EL (cell line): ENCODE results near the gene CSNK2A3.

Source experiments
- DNase-seq: peaks from one replicate; pipeline ENCODE4 v3.0.0-alpha.2; 2016

CSNK2A3 gene

GRCh38 chr11:11332141-11332710 lies 20.8 kb downstream of the CSNK2A3 start:
- no peak for DNase-seq

GRCh38 chr11:11329062-11329806 lies 23.8 kb downstream of the CSNK2A3 start:
- no peak for DNase-seq

DNA sequence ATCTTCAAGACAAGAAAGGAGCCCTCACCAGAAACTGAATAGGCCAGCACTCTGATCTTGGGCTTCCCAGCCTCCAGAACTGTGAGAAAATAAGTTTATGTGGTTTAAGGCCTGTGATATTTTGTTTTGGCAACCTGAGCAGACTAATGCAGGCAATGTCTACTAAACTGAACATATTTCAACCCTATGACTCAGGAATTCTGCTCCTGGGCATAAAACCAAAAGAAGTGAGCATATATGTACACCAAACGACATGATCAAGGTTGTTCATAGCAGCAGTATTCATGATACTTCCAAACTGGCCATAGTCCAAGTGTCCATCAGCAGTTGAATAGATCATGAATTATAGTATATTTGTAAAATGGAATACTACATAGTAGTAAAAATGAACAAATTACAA lies 29.0 kb downstream of the CSNK2A3 start:
- DNase-seq, result no peak

- DNase-seq, result no peak
Observed at GRCh38 chr11:11322101-11322500, 30.9 kb downstream of the CSNK2A3 start.

GRCh38 chr11:11320825-11321224 lies 32.2 kb downstream of the CSNK2A3 start:
- DNase-seq, result no peak

- no peak for DNase-seq
Observed at GRCh38 chr11:11318961-11319360, 34.1 kb downstream of the CSNK2A3 start.

DNA sequence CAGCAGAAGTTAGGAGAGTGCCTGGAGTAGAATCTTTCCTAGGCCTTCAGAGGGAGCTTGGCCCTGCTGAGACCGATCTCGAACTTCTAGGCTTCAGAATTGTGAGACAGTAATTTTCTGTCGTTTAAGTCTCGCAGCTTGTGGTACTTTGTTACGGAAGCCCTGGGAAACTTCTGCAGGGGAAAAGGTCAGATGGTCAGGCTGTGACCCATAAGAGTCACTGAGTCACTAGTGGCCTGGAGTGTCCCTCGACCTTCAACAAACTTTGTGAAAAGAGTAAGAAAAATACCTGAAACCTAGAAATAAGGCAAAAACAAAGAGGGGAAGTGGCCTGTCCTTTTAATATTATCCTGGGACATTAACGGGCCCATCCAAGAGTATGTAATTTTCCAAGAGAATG lies 34.6 kb downstream of the CSNK2A3 start:
- DNase-seq, result no peak

- DNase-seq, result no peak
Observed at GRCh38 chr11:11316651-11317230, 36.3 kb downstream of the CSNK2A3 start.

GRCh38 chr11:11313902-11314692 lies 39.0 kb downstream of the CSNK2A3 start:
- no peak for DNase-seq

DNA sequence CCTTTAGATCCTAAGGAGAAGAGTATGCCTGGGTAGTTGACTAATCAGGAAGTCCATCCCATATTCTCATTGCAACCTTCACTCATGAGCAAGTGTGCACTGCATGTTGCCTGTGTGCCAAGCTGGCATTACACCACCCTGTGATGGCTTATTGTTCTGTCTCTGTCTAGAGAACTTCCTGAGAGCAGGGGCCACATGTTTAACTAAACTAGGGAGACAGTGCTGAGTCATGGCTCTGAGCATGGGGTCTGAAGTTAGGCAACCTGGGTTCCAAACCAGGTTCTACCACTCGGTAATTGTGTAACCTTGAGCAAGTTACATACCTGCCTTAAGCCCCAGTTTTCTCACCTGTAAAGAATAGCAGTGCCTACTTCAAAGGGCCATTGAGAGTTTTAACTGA lies 39.6 kb downstream of the CSNK2A3 start:
- DNase-seq, result no peak

DNA sequence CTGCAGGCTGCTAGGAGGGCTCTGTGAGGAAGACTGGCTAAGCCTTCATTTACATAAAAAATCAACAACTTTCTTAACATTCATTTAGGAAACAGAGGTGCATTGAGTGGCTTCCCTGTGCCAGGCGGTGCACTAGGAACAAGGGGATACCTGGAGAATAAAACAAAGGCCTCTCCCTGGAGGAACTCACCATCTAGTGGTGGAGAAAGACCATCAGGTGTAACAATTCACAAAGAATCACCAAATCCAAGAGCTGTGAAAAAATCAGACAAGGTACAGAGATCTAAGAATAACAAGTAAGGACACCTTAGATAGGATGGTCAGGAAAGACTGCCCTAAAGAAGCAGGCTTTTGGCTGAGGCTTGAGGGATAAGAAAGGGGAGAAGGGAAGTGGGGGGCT lies 40.3 kb downstream of the CSNK2A3 start:
- DNase-seq, result no peak

GRCh38 chr11:11311169-11311568 lies 41.9 kb downstream of the CSNK2A3 start:
- DNase-seq, result no peak

DNA sequence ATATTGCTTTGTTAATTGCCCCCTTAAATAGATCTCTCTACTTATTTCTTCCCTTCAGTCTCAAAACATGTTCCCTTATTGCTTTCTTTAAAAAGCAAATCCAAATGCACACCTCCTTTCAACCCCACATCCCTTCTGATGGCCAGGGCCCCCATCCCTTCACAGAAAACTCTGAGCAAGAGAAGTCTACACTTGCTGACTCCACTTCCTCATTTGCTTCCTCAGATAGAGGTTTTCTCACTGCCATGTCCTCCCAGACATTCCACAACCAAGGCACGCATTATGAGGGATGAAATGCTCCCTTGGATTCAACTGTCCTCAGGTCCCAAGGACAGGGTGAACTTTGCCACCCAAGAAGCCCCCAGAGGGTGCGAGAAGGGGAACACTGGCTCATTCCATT lies 43.1 kb downstream of the CSNK2A3 start:
- DNase-seq, result no peak

- no peak for DNase-seq
Observed at GRCh38 chr11:11308249-11308648, 44.8 kb downstream of the CSNK2A3 start.

- no peak for DNase-seq
Observed at GRCh38 chr11:11306855-11307254, 46.2 kb downstream of the CSNK2A3 start.

DNA sequence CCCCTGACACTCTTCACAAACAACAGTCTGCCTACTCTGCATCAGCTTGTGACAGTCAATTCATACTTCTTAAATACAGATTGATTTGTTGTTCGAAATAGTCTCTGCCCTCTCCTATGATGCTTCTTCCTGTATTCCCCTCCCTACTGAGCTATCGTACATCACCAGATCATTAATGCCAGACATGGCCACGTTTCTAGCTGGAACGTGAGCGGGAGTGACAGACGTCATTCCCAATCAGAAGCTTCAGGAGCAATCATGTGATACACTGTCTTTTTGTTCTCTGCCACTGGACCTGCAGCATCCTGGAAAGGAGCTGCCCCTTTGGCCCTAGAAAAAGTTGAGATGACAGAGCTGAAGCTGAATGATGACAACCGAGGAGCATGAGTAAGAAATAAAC lies 48.5 kb downstream of the CSNK2A3 start:
- DNase-seq, result no peak

DNA sequence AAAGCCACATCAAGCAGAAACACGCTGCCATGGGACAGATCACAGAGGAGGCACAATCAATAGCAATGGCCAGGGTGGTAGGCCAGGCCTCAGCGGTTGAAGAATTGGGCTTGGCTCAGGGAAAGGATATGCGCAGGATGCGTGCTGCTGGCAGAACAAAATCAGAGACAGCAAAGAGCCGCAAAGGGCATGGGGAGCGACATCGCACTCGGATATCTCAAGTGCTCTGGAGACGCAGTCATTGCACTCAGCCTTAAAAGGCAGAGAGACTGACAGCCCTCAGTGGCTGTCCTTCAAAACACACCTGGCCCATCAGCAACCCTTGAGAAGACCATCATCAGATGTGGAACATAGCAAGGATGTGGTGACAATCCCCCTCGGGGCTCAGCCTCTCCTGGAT lies 50.5 kb downstream of the CSNK2A3 start:
- no peak for DNase-seq
